Measurements from ENCODE around the gene TRIP6. TPM values are rescaled to one million over a fixed set of nuclear protein-coding genes. Genes with fewer than 3 reads are reported as not detected.
"Not testable (repeated sequence)": the region's sequence is repeated elsewhere in the genome, so short reads cannot be mapped to it uniquely, and the experiment has no call there.

TRIP6 gene
- total RNA-seq, 2 experiments from 2014 or later = 38.2 to 39.3 TPM

GRCh38 chr7:100854146-100854895 is 12.9 kb upstream of the TRIP6 start:
- ATAC-seq (no peak), DNase-seq (no peak)
- no peaks in the 10 kb centered on the region for H3K9me3 Mint-ChIP-seq (ENCODE audit: low read depth)
- H3K4me1 Mint-ChIP-seq = peaks cover 21% of the 10 kb centered on the region
- CTCF ChIA-PET = interaction anchor here (2.5 to 7.9 kb wide), 3 partner anchors 52 to 161 kb away, joined by 11 to 155 read pairs (median 105); partner anchors contain the start of gene POP7
- no peak overlapping the region for H3K27ac Mint-ChIP-seq
- H3K27me3 Mint-ChIP-seq = no peaks in the 10 kb centered on the region
- peaks cover 5% of the 10 kb centered on the region for H3K36me3 Mint-ChIP-seq
- peak overlapping the region; percentile 89 for H3K4me3 Mint-ChIP-seq

- DNase-seq; H3K9me3 Mint-ChIP-seq (ENCODE audit: low read depth); H3K27me3 Mint-ChIP-seq; ATAC-seq; H3K27ac Mint-ChIP-seq; H3K4me3 Mint-ChIP-seq: not testable (repeated sequence)
- peaks cover 21% of the 10 kb centered on the region for H3K4me1 Mint-ChIP-seq
- H3K36me3 Mint-ChIP-seq = peaks cover 10% of the 10 kb centered on the region
- CTCF ChIA-PET = interaction anchor here (6.6 to 7.9 kb wide), 2 partner anchors 52 to 148 kb away, joined by 105 to 155 read pairs; partner anchors contain the start of gene POP7
Observed at GRCh38 chr7:100854899-100855298, 12.3 kb upstream of the TRIP6 start.

GRCh38 chr7:100855515-100855914 is 11.7 kb upstream of the TRIP6 start:
- ATAC-seq (no peak), DNase-seq (no peak)
- H3K27me3 Mint-ChIP-seq = no peaks in the 10 kb centered on the region
- peaks cover 21% of the 10 kb centered on the region for H3K4me1 Mint-ChIP-seq
- CTCF ChIA-PET = interaction anchor here (6.6 kb wide), 1 partner anchor 149 kb away, joined by 105 read pairs; the partner anchor contains the start of gene POP7
- H3K27ac Mint-ChIP-seq = no peak overlapping the region
- H3K9me3 Mint-ChIP-seq (ENCODE audit: low read depth) = no peaks in the 10 kb centered on the region
- peaks cover 13% of the 10 kb centered on the region for H3K36me3 Mint-ChIP-seq
- H3K4me3 Mint-ChIP-seq = no peak overlapping the region

- H3K27me3 Mint-ChIP-seq = no peaks in the 10 kb centered on the region
- peaks cover 17% of the 10 kb centered on the region for H3K36me3 Mint-ChIP-seq
- ATAC-seq = no peak
- CTCF ChIA-PET = interaction anchor here (0.6 kb wide), 1 partner anchor 34 kb away, joined by 4 read pairs; no protein-coding TSS in a partner anchor
- no peak overlapping the region for H3K4me3 Mint-ChIP-seq
- no peak for DNase-seq
- H3K9me3 Mint-ChIP-seq (ENCODE audit: low read depth) = no peaks in the 10 kb centered on the region
- no peak overlapping the region for H3K27ac Mint-ChIP-seq
- peaks cover 17% of the 10 kb centered on the region for H3K4me1 Mint-ChIP-seq
Observed at GRCh38 chr7:100856871-100857282, 10.3 kb upstream of the TRIP6 start.

- no peaks in the 10 kb centered on the region for H3K9me3 Mint-ChIP-seq (ENCODE audit: low read depth)
- no peak overlapping the region for H3K27ac Mint-ChIP-seq
- H3K36me3 Mint-ChIP-seq = peaks cover 21% of the 10 kb centered on the region
- no peak for ATAC-seq
- no peaks in the 10 kb centered on the region for H3K4me1 Mint-ChIP-seq
- no peak for DNase-seq
- CTCF ChIA-PET = no interaction called here
- no peak overlapping the region for H3K4me3 Mint-ChIP-seq
- no peaks in the 10 kb centered on the region for H3K27me3 Mint-ChIP-seq
Observed at GRCh38 chr7:100859856-100860255, 7.3 kb upstream of the TRIP6 start.

- Mint-ChIP-seq H3K9me3 (ENCODE audit: low read depth) (no peaks in the 10 kb centered on the region), H3K27me3 (no peaks in the 10 kb centered on the region), H3K4me3 (no peak overlapping the region), H3K27ac (no peak overlapping the region), H3K4me1 (no peaks in the 10 kb centered on the region), H3K36me3 (peaks cover 21% of the 10 kb centered on the region)
- DNase-seq = no peak
- CTCF ChIA-PET = no interaction called here
- no peak for ATAC-seq
Observed at GRCh38 chr7:100860702-100861615, 6.2 kb upstream of the TRIP6 start.

- CTCF ChIA-PET = no interaction called here
- Mint-ChIP-seq H3K9me3 (ENCODE audit: low read depth) (no peaks in the 10 kb centered on the region), H3K27ac (no peak overlapping the region), H3K4me3 (no peak overlapping the region), H3K36me3 (peaks cover 21% of the 10 kb centered on the region), H3K4me1 (peaks cover 2% of the 10 kb centered on the region), H3K27me3 (no peaks in the 10 kb centered on the region)
- ATAC-seq = no peak
- DNase-seq = no peak
Observed at GRCh38 chr7:100861616-100861985, 5.6 kb upstream of the TRIP6 start.

GRCh38 chr7:100863406-100863950 is 3.7 kb upstream of the TRIP6 start:
- no peak for DNase-seq
- no peaks in the 10 kb centered on the region for H3K27me3 Mint-ChIP-seq
- ATAC-seq = no peak
- no peak overlapping the region for H3K27ac Mint-ChIP-seq
- H3K4me1 Mint-ChIP-seq = peaks cover 14% of the 10 kb centered on the region
- CTCF ChIA-PET = interaction anchor here (3.1 kb wide), 1 partner anchor 12 kb away, joined by 14 read pairs; the partner anchor contains the start of gene SLC12A9
- peaks cover 17% of the 10 kb centered on the region for H3K36me3 Mint-ChIP-seq
- H3K9me3 Mint-ChIP-seq (ENCODE audit: low read depth) = no peaks in the 10 kb centered on the region
- H3K4me3 Mint-ChIP-seq = no peak overlapping the region

GRCh38 chr7:100864263-100864845 is 2.8 kb upstream of the TRIP6 start:
- no peak for ATAC-seq
- peaks cover 17% of the 10 kb centered on the region for H3K36me3 Mint-ChIP-seq
- H3K9me3 Mint-ChIP-seq (ENCODE audit: low read depth) = no peaks in the 10 kb centered on the region
- H3K27me3 Mint-ChIP-seq = no peaks in the 10 kb centered on the region
- no peak for DNase-seq
- H3K4me3 Mint-ChIP-seq = no peak overlapping the region
- H3K4me1 Mint-ChIP-seq = peaks cover 19% of the 10 kb centered on the region
- H3K27ac Mint-ChIP-seq = no peak overlapping the region
- CTCF ChIA-PET = interaction anchor here (0.7 to 3.1 kb wide), 2 partner anchors 13 to 14 kb away, joined by 3 to 14 read pairs; partner anchors contain the start of gene SLC12A9

GRCh38 chr7:100865372-100865911 is 1.7 kb upstream of the TRIP6 start:
- no peak overlapping the region for H3K27ac Mint-ChIP-seq
- peaks cover 20% of the 10 kb centered on the region for H3K4me1 Mint-ChIP-seq
- H3K4me3 Mint-ChIP-seq = no peak overlapping the region
- DNase-seq = no peak
- no peak for ATAC-seq
- CTCF ChIA-PET = interaction anchor here (3.1 kb wide), 1 partner anchor 14 kb away, joined by 14 read pairs; the partner anchor contains the start of gene SLC12A9
- H3K27me3 Mint-ChIP-seq = no peaks in the 10 kb centered on the region
- H3K9me3 Mint-ChIP-seq (ENCODE audit: low read depth) = no peaks in the 10 kb centered on the region
- peaks cover 12% of the 10 kb centered on the region for H3K36me3 Mint-ChIP-seq

GRCh38 chr7:100865938-100866728 is 1.1 kb upstream of the TRIP6 start:
- peak overlapping the region; percentile 91 for H3K4me3 Mint-ChIP-seq
- H3K4me1 Mint-ChIP-seq = peaks cover 22% of the 10 kb centered on the region
- CTCF ChIA-PET = interaction anchor here (1.2 to 3.1 kb wide), 3 partner anchors 14 to 193 kb away, joined by 4 to 14 read pairs (median 8); partner anchors contain the start of gene SLC12A9
- H3K36me3 Mint-ChIP-seq = peaks cover 12% of the 10 kb centered on the region
- ATAC-seq = no peak
- H3K27me3 Mint-ChIP-seq = no peaks in the 10 kb centered on the region
- no peak for DNase-seq
- no peaks in the 10 kb centered on the region for H3K9me3 Mint-ChIP-seq (ENCODE audit: low read depth)
- peak overlapping the region; percentile 92 for H3K27ac Mint-ChIP-seq

- Mint-ChIP-seq H3K27me3 (no peaks in the 10 kb centered on the region), H3K36me3 (peaks cover 17% of the 10 kb centered on the region), H3K27ac (peak overlapping the region; percentile 92), H3K4me1 (peaks cover 22% of the 10 kb centered on the region), H3K9me3 (ENCODE audit: low read depth) (no peaks in the 10 kb centered on the region), H3K4me3 (peak overlapping the region; percentile 91)
- no peak for ATAC-seq
- CTCF ChIA-PET = interaction anchor here (1.2 to 1.6 kb wide), 2 partner anchors 14 to 192 kb away, joined by 4 to 8 read pairs; partner anchors contain the start of gene SLC12A9
- no peak for DNase-seq
Observed at GRCh38 chr7:100866729-100867039, 503 bp upstream of the TRIP6 start.
